ENCODE data around the gene LAD1.

The LAD1 gene, protein sequence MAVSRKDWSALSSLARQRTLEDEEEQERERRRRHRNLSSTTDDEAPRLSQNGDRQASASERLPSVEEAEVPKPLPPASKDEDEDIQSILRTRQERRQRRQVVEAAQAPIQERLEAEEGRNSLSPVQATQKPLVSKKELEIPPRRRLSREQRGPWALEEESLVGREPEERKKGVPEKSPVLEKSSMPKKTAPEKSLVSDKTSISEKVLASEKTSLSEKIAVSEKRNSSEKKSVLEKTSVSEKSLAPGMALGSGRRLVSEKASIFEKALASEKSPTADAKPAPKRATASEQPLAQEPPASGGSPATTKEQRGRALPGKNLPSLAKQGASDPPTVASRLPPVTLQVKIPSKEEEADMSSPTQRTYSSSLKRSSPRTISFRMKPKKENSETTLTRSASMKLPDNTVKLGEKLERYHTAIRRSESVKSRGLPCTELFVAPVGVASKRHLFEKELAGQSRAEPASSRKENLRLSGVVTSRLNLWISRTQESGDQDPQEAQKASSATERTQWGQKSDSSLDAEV

GRCh38 chr1:201399018-201399351, at the start of gene LAD1:
Gene LAD1, minus strand, starts transcription at chr1:201399324. Its CDS starts 18 bp downstream, at chr1:201399306.
- DNase-seq (ENCODE audit: low read depth), result no peak

GRCh38 chr1:201447903-201448871, 49.1 kb upstream of the LAD1 start:
- DNase-seq (ENCODE audit: low read depth), result peak; percentile 38

GRCh38 chr1:201445310-201445709, 46.2 kb upstream of the LAD1 start:
- DNase-seq (ENCODE audit: low read depth), result no peak

DNA sequence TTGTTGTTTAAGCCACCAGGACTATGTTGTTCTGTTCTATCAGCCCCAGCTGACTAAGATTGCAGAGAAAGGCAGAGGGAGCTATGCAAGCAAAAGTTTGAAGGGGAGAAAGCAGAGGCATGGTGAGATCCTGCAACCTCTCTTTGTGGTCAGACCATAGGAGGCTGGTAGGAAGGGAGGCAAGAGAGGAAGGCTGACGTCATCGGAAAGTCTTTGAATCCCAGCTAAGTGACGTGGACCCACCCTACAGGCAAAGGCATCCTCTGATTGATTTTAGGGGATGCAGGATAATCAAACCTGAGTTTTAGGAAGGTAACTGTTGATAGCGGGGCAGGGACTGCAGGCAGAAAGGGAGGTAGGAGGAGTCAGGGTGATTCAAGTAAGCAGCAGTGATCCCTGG, 45.7 kb upstream of the LAD1 start:
- DNase-seq (ENCODE audit: low read depth), result no peak

GRCh38 chr1:201443747-201444146, 44.6 kb upstream of the LAD1 start:
- no peak for DNase-seq (ENCODE audit: low read depth)

- DNase-seq (ENCODE audit: low read depth), result no peak
Measured at GRCh38 chr1:201436969-201437368, 37.8 kb upstream of the LAD1 start.

- no peak for DNase-seq (ENCODE audit: low read depth)
Measured at GRCh38 chr1:201436393-201436792, 37.3 kb upstream of the LAD1 start.

DNA sequence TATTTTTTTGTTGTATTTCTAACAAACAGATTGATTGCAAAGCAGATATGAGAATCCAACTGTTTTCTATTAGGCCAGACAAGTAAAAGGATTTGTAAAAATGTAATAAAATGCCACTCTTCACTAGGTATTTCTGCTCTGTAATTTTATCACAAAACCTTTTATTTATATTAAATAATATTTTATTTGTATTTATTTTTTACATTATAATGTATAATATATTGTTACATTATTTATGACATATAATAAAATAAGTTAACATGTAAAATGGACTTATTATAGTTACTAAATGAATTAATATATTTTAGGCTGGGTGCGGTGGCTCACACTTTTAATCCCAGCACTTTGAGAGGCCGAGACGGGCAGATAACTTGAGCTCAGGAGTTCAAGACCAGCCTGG, 35.1 kb upstream of the LAD1 start:
- no peak for DNase-seq (ENCODE audit: low read depth)

DNA sequence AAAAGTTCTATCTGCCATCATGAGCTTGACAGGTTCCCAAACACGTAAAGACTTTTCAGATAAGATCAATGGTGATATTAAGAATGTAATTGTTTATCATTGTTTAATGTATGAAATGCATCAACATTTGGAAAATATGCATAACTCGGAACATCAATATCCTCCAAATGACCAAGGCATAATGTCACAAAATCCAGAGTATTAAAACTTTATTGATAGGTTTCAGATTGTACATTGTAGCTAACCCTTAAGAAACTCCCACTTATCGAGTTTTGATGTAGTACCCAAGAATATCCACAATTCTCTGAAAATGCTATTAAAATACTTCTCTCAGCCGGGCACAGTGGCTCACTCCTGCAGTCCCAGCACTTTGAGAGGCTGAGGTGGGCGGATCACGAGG, 34.5 kb upstream of the LAD1 start:
- DNase-seq (ENCODE audit: low read depth), result no peak

DNA sequence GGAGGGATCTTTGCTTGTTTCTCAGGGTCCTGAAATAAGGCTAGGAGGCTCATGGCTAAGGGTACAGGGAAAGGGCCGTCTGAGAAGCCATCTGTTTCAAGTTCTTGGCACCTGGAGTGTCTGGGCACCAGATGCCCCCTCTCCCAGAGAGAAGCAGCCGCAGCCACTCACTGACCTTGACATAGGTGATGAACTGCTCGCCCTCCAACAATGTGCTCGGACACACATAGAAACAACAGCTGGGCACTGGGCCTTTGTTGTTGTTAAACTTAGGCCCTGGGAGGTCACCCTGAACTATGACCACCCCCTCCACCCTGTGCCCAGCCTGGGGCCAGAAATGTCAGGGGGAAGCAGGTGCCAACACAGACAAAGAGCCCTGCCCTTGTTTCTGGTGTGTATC, 31.7 kb upstream of the LAD1 start:
- no peak for DNase-seq (ENCODE audit: low read depth)

- no peak for DNase-seq (ENCODE audit: low read depth)
Measured at GRCh38 chr1:201429736-201430501, 30.8 kb upstream of the LAD1 start.

DNA sequence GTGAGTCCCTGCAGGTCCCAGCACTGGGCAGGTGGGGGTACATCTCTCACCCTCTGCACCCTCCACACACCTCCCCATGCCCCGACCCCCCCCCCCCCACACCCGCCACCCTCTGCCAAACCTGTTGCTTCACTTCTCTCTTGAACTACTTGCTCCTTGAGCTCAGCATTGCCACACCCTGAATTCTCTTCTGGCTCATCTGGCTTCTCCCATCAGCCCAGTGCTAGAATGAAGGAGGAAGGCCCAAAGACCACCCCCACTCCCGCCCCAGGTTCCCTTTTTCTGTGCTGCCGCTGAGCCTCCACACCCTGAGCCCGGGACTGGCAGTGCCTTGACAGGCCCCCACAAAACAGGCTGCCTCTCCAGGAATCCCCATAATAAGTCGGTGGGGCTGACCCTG, 28.8 kb upstream of the LAD1 start:
- no peak for DNase-seq (ENCODE audit: low read depth)

DNA sequence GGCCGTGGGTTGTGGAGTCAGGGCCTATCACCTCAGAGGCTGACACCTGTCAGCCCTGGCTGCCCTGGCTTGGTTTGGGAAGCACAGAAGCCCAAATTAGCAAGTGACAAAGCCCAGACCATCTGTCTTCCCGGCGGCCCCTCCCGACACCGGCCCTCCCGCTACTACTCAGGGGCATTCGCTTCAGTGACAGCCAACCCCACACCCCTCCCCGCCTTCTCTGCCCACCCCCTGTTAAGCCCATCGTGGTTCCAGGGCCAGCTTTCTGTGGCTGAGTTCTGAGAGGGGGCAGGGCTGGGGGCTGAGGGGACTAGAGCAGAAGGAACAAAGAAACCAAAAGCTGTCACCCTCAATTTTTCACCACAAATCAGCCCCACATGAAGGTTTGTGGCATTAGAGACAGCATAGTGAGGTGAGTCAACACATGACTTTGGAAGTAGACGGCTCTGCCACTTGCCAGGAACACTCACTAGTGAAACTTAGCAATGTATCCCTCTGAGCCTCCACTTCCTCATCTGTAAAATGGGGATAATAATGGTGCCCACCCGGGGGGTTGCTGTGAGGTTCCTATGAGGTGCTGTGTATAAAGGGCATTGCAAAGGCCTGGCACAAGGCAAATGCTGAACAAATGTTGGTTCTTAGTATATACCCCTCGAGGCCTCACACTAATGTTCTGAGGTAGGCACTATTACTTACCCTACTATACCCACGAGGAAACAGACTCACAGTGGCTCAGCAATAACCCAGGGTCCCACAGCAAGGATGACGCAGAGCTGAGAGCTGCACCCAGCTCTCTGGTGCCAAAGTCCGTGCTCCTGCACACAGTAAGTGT, 27.6 kb upstream of the LAD1 start:
- no peak for DNase-seq (ENCODE audit: low read depth)

DNA sequence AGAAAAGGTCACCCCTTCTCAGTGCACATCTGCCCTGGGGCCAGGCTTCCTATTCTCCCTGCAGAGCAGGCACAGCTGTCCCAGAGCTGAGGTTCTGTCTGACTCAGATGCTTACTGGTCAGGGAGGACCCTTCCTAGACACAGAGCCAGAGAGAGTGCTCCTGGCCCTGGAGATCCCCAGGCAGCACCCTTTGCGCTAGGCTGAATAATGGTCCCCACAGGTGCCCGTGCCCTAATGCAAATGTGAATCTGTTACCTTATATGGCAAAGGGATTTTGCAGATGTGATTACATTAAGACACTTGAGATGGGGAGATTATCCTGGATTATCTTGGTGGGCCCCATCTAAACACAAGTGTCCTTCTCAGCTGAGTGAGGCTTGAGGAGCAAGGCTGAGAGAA, 25.0 kb upstream of the LAD1 start:
- DNase-seq (ENCODE audit: low read depth), result no peak

DNA sequence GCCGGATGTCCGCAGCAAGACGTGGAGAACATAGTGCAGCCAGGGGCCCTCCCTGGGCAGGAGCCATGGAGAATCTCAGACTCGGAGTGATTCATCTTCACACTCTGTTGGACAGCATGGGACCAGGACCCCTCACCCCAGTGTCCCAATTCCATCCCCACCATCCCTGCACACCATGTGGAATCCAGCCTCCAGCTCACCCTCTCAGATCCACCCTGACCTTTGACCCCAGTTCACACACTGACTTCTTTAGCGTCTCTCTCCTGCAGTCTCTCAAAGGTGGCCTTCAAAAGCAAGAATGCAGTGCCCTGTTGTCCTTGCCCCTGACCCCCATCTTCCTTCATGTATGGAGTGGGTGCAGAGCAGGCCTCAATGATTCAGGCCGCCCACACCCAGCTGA, 24.5 kb upstream of the LAD1 start:
- no peak for DNase-seq (ENCODE audit: low read depth)

DNA sequence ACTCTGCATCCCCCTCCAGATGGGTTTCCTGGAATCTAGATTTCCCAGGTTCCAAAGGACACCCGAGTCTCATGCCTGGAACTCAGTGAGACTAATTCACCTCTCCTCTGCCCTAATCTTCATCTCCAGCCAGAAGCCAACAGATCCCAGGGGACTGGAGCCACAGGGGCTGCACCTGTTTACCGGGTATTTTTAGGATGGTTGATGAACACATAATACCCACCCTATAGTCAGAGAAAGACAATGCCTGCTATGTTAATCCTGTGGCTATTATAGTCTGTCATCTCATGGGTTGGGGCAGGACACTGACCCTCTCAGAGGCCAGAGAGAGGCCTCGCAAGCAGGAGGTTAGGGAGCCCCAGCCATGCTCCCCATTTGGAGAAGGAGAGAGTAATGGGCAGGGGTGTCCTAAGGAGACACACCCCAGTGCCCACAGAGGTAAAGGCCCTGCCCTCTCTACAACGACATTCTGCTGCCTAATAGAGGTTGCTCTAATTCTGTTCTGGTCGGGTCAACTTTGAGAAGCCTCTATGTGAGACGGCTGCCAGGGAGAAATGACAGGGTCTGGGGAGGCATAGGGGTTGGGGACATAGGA, 23.4 kb upstream of the LAD1 start:
- DNase-seq (ENCODE audit: low read depth), result no peak

DNA sequence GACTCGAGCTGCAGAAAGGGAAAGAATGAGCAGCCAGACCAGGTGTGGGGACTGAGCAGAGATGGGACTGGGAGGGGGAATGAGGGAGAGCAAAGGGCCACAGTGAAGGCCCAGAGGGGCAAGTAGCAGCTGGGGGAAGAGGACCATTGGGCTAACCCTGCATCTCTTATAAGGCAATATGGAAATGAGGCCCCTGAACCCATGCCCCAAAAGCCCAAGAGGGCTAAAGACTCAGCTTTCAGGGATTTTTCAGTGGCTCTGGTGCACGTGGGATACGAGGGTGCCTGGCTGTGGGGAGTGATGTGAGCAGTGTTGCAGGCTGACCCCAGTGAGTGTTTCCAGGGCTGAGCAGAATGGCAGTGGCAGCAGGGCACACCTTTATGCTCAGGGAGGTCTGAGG, 22.9 kb upstream of the LAD1 start:
- no peak for DNase-seq (ENCODE audit: low read depth)

DNA sequence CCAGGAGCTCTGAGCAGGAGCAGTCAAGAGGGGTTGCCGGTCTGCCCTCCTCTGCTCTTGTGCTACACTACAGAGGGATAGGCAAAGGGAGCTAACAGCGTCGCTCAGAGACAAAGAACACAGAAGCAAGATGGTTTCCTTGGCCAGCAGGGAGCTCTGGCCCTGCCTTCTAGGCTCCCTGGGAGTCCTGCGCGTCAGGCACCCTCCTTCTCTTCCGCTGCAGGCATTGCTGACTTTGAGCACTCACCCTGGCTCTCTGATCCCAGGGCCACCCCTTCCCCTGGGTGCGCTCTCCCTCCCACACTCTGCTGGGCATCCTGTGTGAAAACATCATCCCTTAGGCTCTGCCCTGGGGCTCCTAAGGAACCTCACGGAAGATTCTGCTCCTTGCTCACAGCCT, 21.9 kb upstream of the LAD1 start:
- no peak for DNase-seq (ENCODE audit: low read depth)

DNA sequence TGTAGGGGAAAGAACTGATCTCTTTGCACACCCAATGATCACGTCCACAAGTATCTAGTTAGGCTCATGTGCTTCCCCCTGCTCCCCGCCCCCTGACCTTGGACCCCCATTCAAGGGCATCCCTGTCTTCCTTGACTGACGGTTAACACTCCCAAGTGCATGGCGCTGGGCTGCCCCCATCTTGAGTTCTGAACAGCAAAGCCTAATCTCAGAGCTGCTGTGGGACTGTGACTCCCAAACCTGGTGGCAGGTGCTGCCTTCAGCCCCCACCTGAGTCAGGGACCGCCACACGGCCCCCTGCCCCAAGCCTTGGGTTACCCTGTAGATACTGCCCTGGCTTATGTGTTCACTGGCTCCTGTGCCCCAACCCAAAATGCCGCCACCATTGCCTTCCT, 21.5 kb upstream of the LAD1 start:
- DNase-seq (ENCODE audit: low read depth), result no peak

DNA sequence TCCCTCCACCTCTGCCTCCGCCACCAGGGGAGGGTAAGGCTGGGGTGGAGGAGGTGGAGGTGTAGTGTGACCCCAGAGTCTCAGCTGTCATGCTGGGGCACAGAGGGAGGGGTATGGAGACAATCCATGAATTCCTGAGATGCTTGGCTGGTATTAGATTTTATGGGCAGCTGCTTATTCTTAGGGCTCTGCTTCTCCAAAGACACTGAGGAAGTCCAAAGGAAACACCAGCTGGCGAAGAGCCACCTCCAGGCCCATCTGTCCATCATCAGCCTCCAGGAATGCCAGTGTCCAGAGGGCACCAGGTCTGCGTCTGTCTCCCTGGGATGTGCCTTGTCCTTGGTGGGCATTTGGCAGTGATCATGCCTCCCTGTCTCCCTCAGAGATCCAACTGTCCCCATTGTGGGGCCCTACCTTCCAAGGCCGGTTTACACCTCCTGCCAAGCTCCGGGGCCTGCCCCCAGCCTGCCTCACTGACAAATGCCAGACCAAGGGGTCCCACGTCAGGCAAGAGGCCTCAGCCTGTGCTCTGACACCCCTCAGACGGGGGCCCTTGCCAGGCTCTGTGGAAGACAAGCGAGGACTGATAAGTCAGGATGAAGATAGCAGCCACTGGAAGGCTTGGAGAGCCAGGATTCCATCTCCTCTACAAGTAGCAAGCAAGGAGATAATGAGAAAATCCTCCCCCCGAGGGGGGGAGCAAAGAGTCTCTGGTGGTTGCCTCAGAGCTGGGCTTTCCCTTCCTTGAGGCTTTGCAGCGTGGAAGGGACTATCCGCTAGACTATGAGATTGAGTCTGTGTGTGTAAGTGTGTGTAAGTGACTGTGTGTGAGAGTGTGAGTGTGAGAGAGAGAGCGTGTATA, 20.9 kb upstream of the LAD1 start:
- DNase-seq (ENCODE audit: low read depth), result no peak

Measured in stimulated activated CD8-positive, alpha-beta memory T cell treated with anti-CD3 and anti-CD28 coated beads, Interleukin-15, amount 100 ng/mL, for 1 hour (primary cell).